Measurements from ENCODE around the gene PIGZ. TPM values are rescaled to one million over a fixed set of nuclear protein-coding genes. Genes with fewer than 3 reads are reported as not detected.

The PIGZ gene
- total RNA-seq, 1 donor, result 4.0 TPM

- Histone ChIP-seq H3K4me3 (ENCODE audit: insufficient read depth, low read length) (no peak overlapping the region), H3K27ac (ENCODE audit: low read depth, low read length) (no peak overlapping the region), H3K9me3 (ENCODE audit: low read depth, low read length) (no peaks in the 10 kb centered on the region), H2AFZ (ENCODE audit: low read length) (no peak overlapping the region), H3K4me1 (ENCODE audit: insufficient read depth, low read length) (no peaks in the 10 kb centered on the region), H4K20me1 (ENCODE audit: insufficient read depth, low read length) (no peaks in the 10 kb centered on the region), H3K79me2 (ENCODE audit: insufficient read depth, low read length) (no peaks in the 10 kb centered on the region), H3K36me3 (ENCODE audit: insufficient read depth, low read length) (peaks cover 21% of the 10 kb centered on the region), H3K4me2 (ENCODE audit: insufficient read depth, low read length) (no peak overlapping the region), H3K27me3 (ENCODE audit: insufficient read depth, low read length) (no peaks in the 10 kb centered on the region)
- DNase-seq (ENCODE audit: insufficient read length, low spot score, missing footprints), result no peak
- TF ChIP-seq CTCF (IDR thresholded peaks at IDR 0.05; ENCODE audit: extremely low read depth, low read depth, low read length), result no peak
Measured at GRCh38 chr3:196915375-196915774, 53.3 kb downstream of the PIGZ start.

GRCh38 chr3:196914866-196915265 is 53.8 kb downstream of the PIGZ start:
- Histone ChIP-seq H3K4me1 (ENCODE audit: insufficient read depth, low read length) (no peaks in the 10 kb centered on the region), H3K9me3 (ENCODE audit: low read depth, low read length) (no peaks in the 10 kb centered on the region), H3K27me3 (ENCODE audit: insufficient read depth, low read length) (no peaks in the 10 kb centered on the region), H3K4me2 (ENCODE audit: insufficient read depth, low read length) (no peak overlapping the region), H4K20me1 (ENCODE audit: insufficient read depth, low read length) (no peaks in the 10 kb centered on the region), H3K36me3 (ENCODE audit: insufficient read depth, low read length) (peaks cover 21% of the 10 kb centered on the region), H3K79me2 (ENCODE audit: insufficient read depth, low read length) (no peaks in the 10 kb centered on the region), H3K4me3 (ENCODE audit: insufficient read depth, low read length) (no peak overlapping the region), H3K27ac (ENCODE audit: low read depth, low read length) (no peak overlapping the region), H2AFZ (ENCODE audit: low read length) (no peak overlapping the region)
- DNase-seq (ENCODE audit: insufficient read length, low spot score, missing footprints), result no peak
- no peak for TF ChIP-seq CTCF (IDR thresholded peaks at IDR 0.05; ENCODE audit: extremely low read depth, low read depth, low read length)

- H3K4me3 ChIP-seq (ENCODE audit: insufficient read depth, low read length), result no peak overlapping the region
- no peak for DNase-seq (ENCODE audit: insufficient read length, low spot score, missing footprints)
- H3K4me2 ChIP-seq (ENCODE audit: insufficient read depth, low read length), result no peak overlapping the region
- no peak overlapping the region for H2AFZ ChIP-seq (ENCODE audit: low read length)
- H3K27ac ChIP-seq (ENCODE audit: low read depth, low read length), result no peak overlapping the region
- no peak for TF ChIP-seq CTCF (IDR thresholded peaks at IDR 0.05; ENCODE audit: extremely low read depth, low read depth, low read length)
- H4K20me1 ChIP-seq (ENCODE audit: insufficient read depth, low read length), result no peaks in the 10 kb centered on the region
- H3K9me3 ChIP-seq (ENCODE audit: low read depth, low read length), result no peaks in the 10 kb centered on the region
- H3K4me1 ChIP-seq (ENCODE audit: insufficient read depth, low read length), result no peaks in the 10 kb centered on the region
- H3K79me2 ChIP-seq (ENCODE audit: insufficient read depth, low read length), result no peaks in the 10 kb centered on the region
- peaks cover 62% of the 10 kb centered on the region for H3K36me3 ChIP-seq (ENCODE audit: insufficient read depth, low read length)
- H3K27me3 ChIP-seq (ENCODE audit: insufficient read depth, low read length), result no peaks in the 10 kb centered on the region
Measured at GRCh38 chr3:196903740-196904139, 64.9 kb downstream of the PIGZ start.

- Histone ChIP-seq H3K9me3 (ENCODE audit: low read depth, low read length) (no peaks in the 10 kb centered on the region), H2AFZ (ENCODE audit: low read length) (no peak overlapping the region), H3K36me3 (ENCODE audit: insufficient read depth, low read length) (peaks cover 53% of the 10 kb centered on the region), H3K27ac (ENCODE audit: low read depth, low read length) (no peak overlapping the region), H3K4me2 (ENCODE audit: insufficient read depth, low read length) (no peak overlapping the region), H3K4me3 (ENCODE audit: insufficient read depth, low read length) (no peak overlapping the region), H3K79me2 (ENCODE audit: insufficient read depth, low read length) (peaks cover 6% of the 10 kb centered on the region), H3K4me1 (ENCODE audit: insufficient read depth, low read length) (no peaks in the 10 kb centered on the region), H4K20me1 (ENCODE audit: insufficient read depth, low read length) (peaks cover 6% of the 10 kb centered on the region), H3K27me3 (ENCODE audit: insufficient read depth, low read length) (no peaks in the 10 kb centered on the region)
- TF ChIP-seq CTCF (IDR thresholded peaks at IDR 0.05; ENCODE audit: extremely low read depth, low read depth, low read length), result no peak
- no peak for DNase-seq (ENCODE audit: insufficient read length, low spot score, missing footprints)
Measured at GRCh38 chr3:196902296-196902695, 66.3 kb downstream of the PIGZ start.
